OCI-LY3 (cell line): Measurements from ENCODE around the gene HORMAD2.

Experiments
- CTCF ChIP-seq: fragments of 200-600, 300-600 bp; sonication (generic); IDR thresholded peaks from 2 replicates; pipeline ENCODE4 v1.5.1; 2014; ENCODE audit warnings: antibody characterized with exemption, low read length, low read depth
- EZH2phosphoT487 ChIP-seq: fragments of 200-600 bp; shearing (Covaris generic); IDR thresholded peaks from 2 replicates; pipeline ENCODE4 v1.6.1; 2018; ENCODE audit warnings: antibody characterized with exemption, mixed run types, low read depth

GRCh38 chr22:30209642-30210041 lies 129.4 kb downstream of the HORMAD2 start:
- TF ChIP-seq CTCF (no peak), EZH2phosphoT487 (no peak)
